DMS114 treated with DMSO at 0.1 percent for 48 hours (cell line): ENCODE measurements around the gene OR2F2.

ENCODE experiments used
- DNase-seq: peaks from one replicate; lab custom pipeline; 2025; ENCODE audit not compliant: unreplicated experiment; lab: John Stamatoyannopoulos, UW

Gene OR2F2

GRCh38 chr7:143934526-143935325 lies at the start of gene OR2F2:
OR2F2 (plus strand) TSS chr7:143935233; CDS start chr7:143935233, 0 bp downstream.
- DNase-seq, result no peak

- no peak for DNase-seq
Measured at GRCh38 chr7:143885951-143886350, 49.1 kb upstream of the OR2F2 start.

- DNase-seq, result no peak
Measured at GRCh38 chr7:143886826-143887477, 48.1 kb upstream of the OR2F2 start.

- DNase-seq, result no peak
Measured at GRCh38 chr7:143889068-143889467, 46.0 kb upstream of the OR2F2 start.

- no peak for DNase-seq
Measured at GRCh38 chr7:143890558-143890957, 44.5 kb upstream of the OR2F2 start.

- DNase-seq, result no peak
Measured at GRCh38 chr7:143891457-143891856, 43.6 kb upstream of the OR2F2 start.

- no peak for DNase-seq
Measured at GRCh38 chr7:143892527-143893300, 42.3 kb upstream of the OR2F2 start.

GRCh38 chr7:143896667-143897066 lies 38.4 kb upstream of the OR2F2 start:
- DNase-seq, result no peak

- no peak for DNase-seq
Measured at GRCh38 chr7:143898810-143899209, 36.2 kb upstream of the OR2F2 start.

- no peak for DNase-seq
Measured at GRCh38 chr7:143900230-143900766, 34.7 kb upstream of the OR2F2 start.

GRCh38 chr7:143901332-143901667 lies 33.7 kb upstream of the OR2F2 start:
- DNase-seq, result no peak

GRCh38 chr7:143901668-143902331 lies 33.2 kb upstream of the OR2F2 start, which contains the start of gene TCAF1:
TCAF1 (minus strand) TSS chr7:143902176; CDS start chr7:143876608, 25,568 bp downstream.
- peak; percentile 81 for DNase-seq

- DNase-seq, result no peak
Measured at GRCh38 chr7:143902332-143902899, 32.6 kb upstream of the OR2F2 start.

- no peak for DNase-seq
Measured at GRCh38 chr7:143905509-143905908, 29.5 kb upstream of the OR2F2 start.

- no peak for DNase-seq
Measured at GRCh38 chr7:143906151-143906550, 28.9 kb upstream of the OR2F2 start.

GRCh38 chr7:143906895-143907294 lies 28.1 kb upstream of the OR2F2 start:
- no peak for DNase-seq

GRCh38 chr7:143908120-143908519 lies 26.9 kb upstream of the OR2F2 start:
- no peak for DNase-seq

- no peak for DNase-seq
Measured at GRCh38 chr7:143909863-143910262, 25.2 kb upstream of the OR2F2 start.

- no peak for DNase-seq
Measured at GRCh38 chr7:143910473-143911248, 24.4 kb upstream of the OR2F2 start.
